C4-2B (cell line): ENCODE data around the gene KIF13A.

ENCODE experiments used
- CTCF ChIP-seq: fragments of 450-650 bp; conservative IDR thresholded peaks from 2 replicates; pipeline ENCODE4 v1.5.1; 2017; ENCODE audit warnings: mild to moderate bottlenecking
- ZFX ChIP-seq: fragments of 450-650 bp; IDR thresholded peaks from 2 replicates; pipeline ENCODE4 v1.6.1; 2017

- TF ChIP-seq CTCF (no peak), ZFX (no peak)
Observed at GRCh38 chr6:17869010-17869752, 118.3 kb downstream of the KIF13A start.
